ENCODE results near the gene TTC8. TPM values are rescaled to one million over a fixed set of nuclear protein-coding genes. Genes with fewer than 3 reads are reported as not detected.
"Not testable (repeated sequence)": the region's sequence is repeated elsewhere in the genome, so short reads cannot be mapped to it uniquely, and the experiment has no call there.

TTC8 gene
- total RNA-seq, 1 experiment from 2014 or later: 45.8 TPM

GRCh38 chr14:88818018-88818417, 6.4 kb upstream of the TTC8 start:
- no peak for DNase-seq (ENCODE audit: low read depth, low spot score)
- in situ Hi-C loops (cut with HindIII; ENCODE audit: low pct_unique_long_range_greater_than_20kb, low sequenced_read_pairs): no loop called here

GRCh38 chr14:88819674-88820073, 4.8 kb upstream of the TTC8 start:
- DNase-seq (ENCODE audit: low read depth, low spot score); in situ Hi-C loops (cut with HindIII; ENCODE audit: low pct_unique_long_range_greater_than_20kb, low sequenced_read_pairs): not testable (repeated sequence)

GRCh38 chr14:88821378-88821777, 3.1 kb upstream of the TTC8 start:
- no peak for DNase-seq (ENCODE audit: low read depth, low spot score)
- in situ Hi-C loops (cut with HindIII; ENCODE audit: low pct_unique_long_range_greater_than_20kb, low sequenced_read_pairs): no loop called here

GRCh38 chr14:88821888-88822287, 2.6 kb upstream of the TTC8 start:
- in situ Hi-C loops (cut with HindIII; ENCODE audit: low pct_unique_long_range_greater_than_20kb, low sequenced_read_pairs): no loop called here
- no peak for DNase-seq (ENCODE audit: low read depth, low spot score)

DNA sequence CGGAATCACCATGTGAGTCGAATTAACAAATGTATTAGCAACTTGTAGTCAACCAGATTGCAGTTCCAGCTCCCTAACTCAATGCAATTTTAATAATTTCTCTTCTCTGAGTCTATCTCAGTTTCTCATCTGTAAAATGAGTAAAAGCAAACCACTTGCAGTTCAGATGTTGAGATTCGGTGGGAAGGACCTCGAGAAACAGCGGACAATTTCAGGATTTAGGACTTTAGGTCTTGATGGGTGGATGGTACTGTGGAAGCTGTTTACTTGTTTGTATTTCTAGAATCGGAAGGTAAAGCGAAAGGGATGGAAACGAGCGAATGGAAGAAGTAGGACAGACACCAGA, 510 bp upstream of the TTC8 start:
- in situ Hi-C loops (cut with HindIII; ENCODE audit: low pct_unique_long_range_greater_than_20kb, low sequenced_read_pairs): no loop called here
- DNase-seq (ENCODE audit: low read depth, low spot score): no peak

- in situ Hi-C loops (cut with HindIII; ENCODE audit: low pct_unique_long_range_greater_than_20kb, low sequenced_read_pairs): no loop called here
- DNase-seq (ENCODE audit: low read depth, low spot score): peak; percentile 33
Measured at GRCh38 chr14:88825078-88825458, 617 bp downstream of the TTC8 start.

GRCh38 chr14:88825503-88825902, 1.1 kb downstream of the TTC8 start:
- in situ Hi-C loops (cut with HindIII; ENCODE audit: low pct_unique_long_range_greater_than_20kb, low sequenced_read_pairs): no loop called here
- no peak for DNase-seq (ENCODE audit: low read depth, low spot score)

DNA sequence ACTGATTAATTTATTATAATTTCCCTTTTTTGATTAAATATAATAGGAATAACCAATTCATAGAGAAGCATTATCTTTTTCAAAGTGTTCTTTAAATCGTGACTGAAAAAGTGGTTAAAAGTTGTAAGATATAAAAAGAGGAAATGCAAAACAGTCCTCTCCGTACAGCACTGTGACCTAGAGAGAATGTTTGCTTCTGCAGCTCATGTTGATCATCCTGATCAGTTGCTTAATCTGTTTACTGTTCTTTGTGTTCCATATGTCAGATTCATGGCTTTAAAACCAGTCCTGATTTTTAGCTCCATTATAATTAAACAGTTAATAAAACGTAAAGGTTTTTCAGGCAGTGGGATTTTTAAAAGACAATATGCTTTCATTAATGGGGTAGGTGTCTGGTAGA, 4.7 kb downstream of the TTC8 start:
- in situ Hi-C loops (cut with HindIII; ENCODE audit: low pct_unique_long_range_greater_than_20kb, low sequenced_read_pairs): no loop called here
- no peak for DNase-seq (ENCODE audit: low read depth, low spot score)

DNA sequence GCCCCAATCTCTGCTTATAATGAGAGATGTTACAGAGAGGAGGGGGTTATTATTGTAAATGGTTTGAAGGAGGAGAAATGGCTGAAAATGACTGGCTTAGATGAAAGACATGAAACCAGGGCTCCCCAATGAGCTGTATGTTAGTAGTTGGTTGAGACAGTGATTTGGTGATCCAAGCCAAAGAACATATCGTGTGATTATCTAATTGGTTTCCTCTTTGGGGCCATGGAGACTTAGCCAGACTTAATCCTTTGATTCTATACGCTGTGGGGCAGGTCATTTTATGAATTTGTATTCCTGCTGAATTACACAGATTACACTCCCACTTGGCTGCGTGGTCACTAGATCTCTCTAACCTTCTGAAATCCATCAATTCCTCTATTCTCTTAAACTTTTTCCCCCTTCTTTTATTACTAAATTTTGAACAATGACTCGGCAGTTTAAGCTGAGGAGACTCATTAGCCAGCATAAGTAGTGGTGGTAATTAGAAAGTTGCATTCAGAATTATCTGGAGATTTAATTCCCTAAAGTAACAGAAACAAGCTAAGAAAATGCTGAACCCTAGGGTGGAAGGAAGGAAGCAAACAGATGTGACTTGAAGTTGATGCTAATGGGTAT, 5.3 kb downstream of the TTC8 start:
- DNase-seq (ENCODE audit: low read depth, low spot score): no peak
- in situ Hi-C loops (cut with HindIII; ENCODE audit: low pct_unique_long_range_greater_than_20kb, low sequenced_read_pairs): no loop called here

DNA sequence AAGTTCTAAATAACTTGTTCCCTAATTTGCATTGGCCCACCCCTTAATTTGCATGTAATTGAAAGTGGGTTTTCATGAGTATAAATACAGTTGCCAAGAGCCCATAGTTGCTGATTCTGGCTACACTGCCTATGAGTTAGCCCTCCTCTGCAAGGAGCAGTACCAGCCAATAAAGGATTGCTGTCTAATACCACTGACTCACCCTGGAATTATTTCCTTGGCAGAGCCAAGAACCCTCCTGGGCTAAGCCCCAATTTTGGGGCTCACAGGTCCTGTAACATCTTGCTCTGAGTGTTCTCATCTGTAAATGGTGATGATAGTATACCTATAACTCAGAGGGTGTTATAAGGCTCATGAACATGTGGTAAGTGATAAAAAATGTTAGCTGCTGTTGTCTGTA, 6.8 kb downstream of the TTC8 start:
- no peak for DNase-seq (ENCODE audit: low read depth, low spot score)
- in situ Hi-C loops (cut with HindIII; ENCODE audit: low pct_unique_long_range_greater_than_20kb, low sequenced_read_pairs): no loop called here

DNA sequence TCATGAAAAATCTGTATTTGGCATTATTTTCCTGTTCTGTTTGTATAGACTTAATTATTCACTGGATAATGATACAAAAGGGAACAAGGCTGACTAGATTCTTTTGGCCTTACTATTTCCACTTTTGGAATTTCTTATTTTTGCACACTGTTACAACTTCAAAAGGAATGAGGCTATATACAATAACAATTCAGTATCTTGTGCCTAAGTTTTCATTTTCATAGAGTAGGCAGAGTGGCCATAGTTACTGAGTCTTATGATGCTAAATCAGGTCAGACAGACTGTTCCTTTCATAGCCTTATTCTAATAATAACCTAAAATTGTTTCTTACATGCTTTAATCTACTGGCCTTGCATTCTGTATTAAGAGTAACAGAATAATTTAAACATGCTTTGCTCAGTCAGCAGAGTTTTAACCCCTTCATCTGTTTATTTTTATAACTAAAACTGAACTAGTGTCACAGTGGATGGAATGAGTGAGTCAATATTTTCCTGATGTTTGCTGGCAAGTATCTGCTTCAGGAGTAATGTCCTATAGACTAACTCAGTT, 10.5 kb downstream of the TTC8 start:
- in situ Hi-C loops (cut with HindIII; ENCODE audit: low pct_unique_long_range_greater_than_20kb, low sequenced_read_pairs): no loop called here
- DNase-seq (ENCODE audit: low read depth, low spot score): peak; percentile 28

DNA sequence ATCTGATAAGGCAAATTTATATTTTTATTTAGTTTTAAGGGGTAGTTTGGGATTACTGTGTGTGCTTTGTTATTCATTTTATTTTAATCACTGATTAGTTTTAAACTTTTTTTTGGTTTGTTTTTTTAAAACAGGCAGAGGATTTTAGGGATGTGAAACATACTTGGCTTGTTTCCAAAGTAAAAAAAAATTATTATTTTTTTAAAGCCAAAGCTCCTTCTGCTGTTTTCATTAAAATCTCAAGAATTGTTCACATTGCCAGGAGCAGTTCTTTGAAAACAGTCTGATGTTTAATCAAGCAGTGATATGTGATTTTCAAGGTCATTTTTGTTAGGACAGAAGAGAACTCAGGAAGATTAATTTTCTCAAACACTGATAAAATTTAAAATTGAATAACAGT, 11.2 kb downstream of the TTC8 start:
- in situ Hi-C loops (cut with HindIII; ENCODE audit: low pct_unique_long_range_greater_than_20kb, low sequenced_read_pairs): no loop called here
- no peak for DNase-seq (ENCODE audit: low read depth, low spot score)

GRCh38 chr14:88837495-88837894, 13.0 kb downstream of the TTC8 start:
- in situ Hi-C loops (cut with HindIII; ENCODE audit: low pct_unique_long_range_greater_than_20kb, low sequenced_read_pairs): no loop called here
- no peak for DNase-seq (ENCODE audit: low read depth, low spot score)

DNA sequence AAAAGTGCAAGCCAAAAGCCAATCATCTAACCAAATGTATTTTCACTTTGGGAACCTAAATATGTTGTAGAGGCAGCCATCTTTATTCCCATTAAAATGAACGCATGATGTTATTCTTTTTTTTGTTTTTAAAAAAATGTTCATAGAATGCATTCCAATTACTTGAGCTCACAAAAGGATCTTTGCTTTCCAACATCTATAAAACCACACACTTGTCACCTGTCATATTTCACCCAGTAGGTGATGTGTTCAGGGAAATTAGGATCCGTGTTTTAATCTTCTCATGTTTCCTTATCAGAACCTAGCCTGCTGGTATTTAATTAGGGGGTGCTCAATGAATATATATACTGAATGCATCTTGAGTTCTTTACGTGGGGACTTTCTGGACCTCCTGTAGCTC, 13.6 kb downstream of the TTC8 start:
- DNase-seq (ENCODE audit: low read depth, low spot score): no peak
- in situ Hi-C loops (cut with HindIII; ENCODE audit: low pct_unique_long_range_greater_than_20kb, low sequenced_read_pairs): no loop called here

- no peak for DNase-seq (ENCODE audit: low read depth, low spot score)
- in situ Hi-C loops (cut with HindIII; ENCODE audit: low pct_unique_long_range_greater_than_20kb, low sequenced_read_pairs): no loop called here
Measured at GRCh38 chr14:88840926-88841325, 16.5 kb downstream of the TTC8 start.

DNA sequence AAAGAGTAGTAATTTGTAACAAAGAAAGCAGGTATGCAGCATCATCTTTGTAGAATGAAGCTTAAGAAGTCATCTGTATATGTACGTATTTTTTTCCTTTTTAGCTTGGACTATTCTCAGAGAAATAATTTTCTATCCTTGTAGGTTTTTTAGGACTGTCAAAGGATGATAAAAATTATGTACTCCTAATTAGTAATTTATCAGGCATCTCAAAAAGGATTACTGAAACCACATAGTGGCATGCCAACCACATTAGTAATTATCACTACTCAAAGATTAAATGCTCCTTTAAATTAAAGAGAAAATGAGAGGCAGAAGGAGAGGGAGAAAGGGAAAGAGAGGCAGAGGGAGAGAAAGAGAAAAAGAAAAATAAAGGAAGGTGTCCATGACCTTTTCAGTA, 17.3 kb downstream of the TTC8 start:
- no peak for DNase-seq (ENCODE audit: low read depth, low spot score)
- in situ Hi-C loops (cut with HindIII; ENCODE audit: low pct_unique_long_range_greater_than_20kb, low sequenced_read_pairs): no loop called here

- in situ Hi-C loops (cut with HindIII; ENCODE audit: low pct_unique_long_range_greater_than_20kb, low sequenced_read_pairs): no loop called here
- no peak for DNase-seq (ENCODE audit: low read depth, low spot score)
Measured at GRCh38 chr14:88842414-88842813, 18.0 kb downstream of the TTC8 start.

DNA sequence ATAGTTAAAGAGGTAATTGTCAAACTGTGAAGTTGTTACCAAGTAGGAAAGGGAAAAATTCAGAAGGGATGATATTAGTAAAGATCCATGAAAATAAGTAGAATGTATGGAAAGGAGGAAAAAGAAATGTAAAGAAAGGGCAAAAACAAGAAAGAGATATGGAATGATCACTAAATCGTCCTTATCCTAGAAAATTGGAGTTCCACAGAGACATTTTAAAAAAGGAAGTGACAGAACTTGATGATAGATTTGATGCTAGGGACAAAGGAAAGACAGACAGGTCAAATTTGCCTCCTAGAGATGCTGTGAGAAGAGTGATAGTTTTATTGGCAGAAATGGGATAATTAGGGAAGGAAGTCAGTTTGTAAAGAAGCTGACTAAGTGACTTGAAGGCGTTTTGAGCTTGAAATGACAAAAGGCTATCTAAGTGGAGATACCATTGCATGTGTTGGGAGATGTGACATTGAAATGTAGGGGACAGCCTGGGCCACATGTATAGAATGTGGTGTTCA, 20.6 kb downstream of the TTC8 start:
- in situ Hi-C loops (cut with HindIII; ENCODE audit: low pct_unique_long_range_greater_than_20kb, low sequenced_read_pairs): no loop called here

GRCh38 chr14:88848571-88848970, 24.1 kb downstream of the TTC8 start:
- no peak for DNase-seq (ENCODE audit: low read depth, low spot score)
- in situ Hi-C loops (cut with HindIII; ENCODE audit: low pct_unique_long_range_greater_than_20kb, low sequenced_read_pairs): no loop called here

More for the DNA sequence above, 20.6 kb downstream of the TTC8 start:
- no peak for DNase-seq (ENCODE audit: low read depth, low spot score)

GRCh38 chr14:88849716-88850115, 25.3 kb downstream of the TTC8 start:
- in situ Hi-C loops (cut with HindIII; ENCODE audit: low pct_unique_long_range_greater_than_20kb, low sequenced_read_pairs): no loop called here
- no peak for DNase-seq (ENCODE audit: low read depth, low spot score)

Measured in SK-MEL-5 (cell line).